ENCODE data around the gene IL5. TPM values are rescaled to one million over a fixed set of nuclear protein-coding genes. Genes with fewer than 3 reads are reported as not detected.
"Not testable (repeated sequence)": the region's sequence is repeated elsewhere in the genome, so short reads cannot be mapped to it uniquely, and the experiment has no call there.

Gene IL5
- under 1 TPM in 1 of 12 donors, not detected in 11; 0.47 TPM for polyA plus RNA-seq (ENCODE audit: insufficient read length in 12 of 12)
- long read RNA-seq, donor 1: 0 reads
- long read RNA-seq, donor 2: 0 reads
- long read RNA-seq, donor 3: 0 reads
- long read RNA-seq, donor 4: 0 reads
- long read RNA-seq, donor 5: 0 reads
- long read RNA-seq, donor 6: 0 reads
- long read RNA-seq, donor 7: 0 reads
- long read RNA-seq, donor 8: 0 reads
- long read RNA-seq, donor 9: 0 reads
- long read RNA-seq, donor 10: 0 reads
- long read RNA-seq, donor 11: 0 reads

DNA sequence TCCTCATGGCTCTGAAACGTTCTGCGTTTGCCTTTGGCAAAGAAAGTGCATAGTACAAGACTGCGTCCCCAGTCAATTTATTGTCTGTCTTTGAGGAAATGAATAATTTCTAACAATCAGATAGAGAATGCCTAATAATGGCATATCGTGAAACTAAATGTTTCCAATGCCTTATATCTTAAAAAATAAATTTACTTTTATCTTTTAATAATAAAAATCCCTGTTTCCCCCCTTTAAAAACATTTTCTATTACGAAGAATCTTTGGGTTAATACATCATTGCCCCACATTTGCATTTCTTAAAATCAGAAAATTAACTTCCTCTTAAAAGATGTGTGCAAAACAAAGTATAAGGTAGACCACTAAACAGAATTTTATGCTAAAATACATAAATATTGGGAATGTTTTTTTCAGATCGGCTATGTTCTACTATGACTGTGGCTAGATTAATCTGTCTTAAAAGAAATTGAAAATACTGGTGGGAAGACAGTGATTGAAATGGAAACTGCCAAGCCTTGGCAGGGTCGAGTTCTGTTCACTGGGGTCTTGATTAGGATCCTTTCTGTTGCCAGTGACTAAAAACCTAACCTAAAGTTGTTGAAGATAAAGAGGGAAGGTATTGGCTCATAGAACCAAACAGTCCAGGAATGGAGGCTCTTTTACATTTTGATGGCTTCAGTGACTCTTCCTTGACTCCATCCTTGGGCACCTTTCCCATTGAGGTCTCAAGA, at the start of gene IL5:
Gene IL5, minus strand, starts transcription at position 51 of the 730 bp plus-strand sequence. Its CDS starts 44 bp downstream, at position 7.
- DNase-seq: no peak

DNA sequence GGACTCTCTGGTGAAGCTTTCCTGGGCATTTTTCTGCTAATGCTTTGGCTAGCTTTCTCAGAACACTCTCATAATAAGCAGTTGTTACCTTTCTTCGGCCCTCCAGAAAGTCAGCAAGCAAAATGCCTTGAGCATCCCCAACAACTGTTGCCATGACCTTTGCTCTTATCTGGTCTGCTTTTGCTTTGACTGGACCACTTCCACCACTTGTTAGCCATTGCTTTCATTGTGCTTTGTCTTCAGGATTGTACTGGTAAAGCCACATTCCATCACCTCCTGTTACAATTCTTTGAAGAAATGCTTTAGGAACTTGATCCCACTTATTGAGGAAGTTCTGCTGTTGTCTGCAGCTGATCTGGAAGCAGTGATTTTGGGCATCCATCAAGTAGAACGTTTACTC, 49.2 kb upstream of the IL5 start:
- DNase-seq: no peak

DNA sequence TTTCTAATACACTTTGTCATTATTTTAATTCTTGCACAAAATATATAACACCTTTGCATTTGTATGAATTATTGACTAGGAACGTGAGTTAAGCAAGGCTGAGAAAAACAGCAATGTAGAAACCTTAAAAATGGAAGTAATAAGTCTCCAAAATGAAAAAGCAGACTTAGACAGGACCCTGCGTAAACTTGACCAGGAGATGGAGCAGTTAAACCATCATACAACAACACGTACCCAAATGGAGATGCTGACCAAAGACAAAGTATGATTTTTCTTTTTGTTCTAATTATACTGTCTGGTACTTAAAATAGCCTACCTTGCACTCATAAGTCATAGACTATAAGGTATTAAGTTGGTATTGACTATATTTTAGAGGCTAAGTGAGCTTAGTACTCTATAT, 47.8 kb upstream of the IL5 start:
- DNase-seq: no peak

DNA sequence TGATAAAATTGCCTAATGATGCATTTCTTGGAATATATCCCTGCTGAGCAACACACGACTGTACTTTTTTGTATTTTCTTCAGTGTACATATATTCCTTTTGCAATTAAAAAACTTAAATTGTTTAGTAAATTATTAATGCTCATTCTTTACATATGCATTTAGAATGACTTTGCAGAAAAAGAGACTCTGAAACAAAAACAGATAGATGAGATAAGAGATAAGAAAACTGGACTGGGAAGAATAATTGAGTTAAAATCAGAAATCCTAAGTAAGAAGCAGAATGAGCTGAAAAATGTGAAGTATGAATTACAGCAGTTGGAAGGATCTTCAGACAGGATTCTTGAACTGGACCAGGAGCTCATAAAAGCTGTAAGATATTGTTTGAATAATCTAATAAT, 46.1 kb upstream of the IL5 start:
- no peak for DNase-seq

GRCh38 chr5:132586063-132586462, 42.7 kb upstream of the IL5 start:
- no peak for DNase-seq

DNA sequence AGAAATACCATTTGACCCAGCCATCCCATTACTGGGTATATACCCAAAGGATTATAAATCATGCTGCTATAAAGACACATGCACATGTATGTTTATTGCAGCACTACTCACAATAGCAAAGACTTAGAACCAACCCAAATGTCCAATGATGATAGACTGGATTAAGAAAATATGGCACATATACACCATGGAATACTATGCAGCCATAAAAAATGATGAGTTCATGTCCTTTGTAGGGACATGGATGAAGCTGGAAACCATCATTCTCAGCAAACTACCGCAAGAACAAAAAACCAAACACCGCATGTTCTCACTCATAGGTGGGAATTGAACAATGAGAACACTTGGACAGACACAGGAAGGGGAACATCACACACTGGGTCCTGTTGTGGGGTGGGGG, 41.2 kb upstream of the IL5 start:
- DNase-seq: not testable (repeated sequence)

- no peak for DNase-seq
Observed at GRCh38 chr5:132576123-132576522, 32.8 kb upstream of the IL5 start.

DNA sequence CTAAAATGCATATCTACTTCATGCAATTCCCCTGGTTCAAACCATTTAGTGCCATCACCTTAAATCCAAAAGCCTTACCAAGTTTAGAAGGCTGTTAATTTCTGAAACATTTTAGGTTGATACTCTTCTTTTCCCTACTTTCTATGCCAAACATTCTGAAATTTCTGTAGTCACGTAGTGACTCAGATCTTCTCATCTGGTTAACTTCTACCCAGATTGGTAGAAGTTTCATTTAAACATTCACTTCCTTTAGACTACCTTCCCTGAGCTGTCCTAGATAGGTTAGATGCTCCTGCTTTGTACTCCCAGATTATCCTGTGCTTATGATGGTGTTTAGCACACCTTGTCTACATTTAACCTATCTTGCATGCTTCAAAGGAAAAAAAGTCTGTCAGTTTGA, 23.3 kb upstream of the IL5 start:
- no peak for DNase-seq

GRCh38 chr5:132564555-132564954, 21.2 kb upstream of the IL5 start:
- not testable (repeated sequence) for DNase-seq

GRCh38 chr5:132561601-132562000, 18.3 kb upstream of the IL5 start:
- DNase-seq: no peak

- no peak for DNase-seq
Observed at GRCh38 chr5:132559383-132560060, 16.2 kb upstream of the IL5 start.

- peak; percentile 35 for DNase-seq
Observed at GRCh38 chr5:132557478-132558172, 14.3 kb upstream of the IL5 start.

DNA sequence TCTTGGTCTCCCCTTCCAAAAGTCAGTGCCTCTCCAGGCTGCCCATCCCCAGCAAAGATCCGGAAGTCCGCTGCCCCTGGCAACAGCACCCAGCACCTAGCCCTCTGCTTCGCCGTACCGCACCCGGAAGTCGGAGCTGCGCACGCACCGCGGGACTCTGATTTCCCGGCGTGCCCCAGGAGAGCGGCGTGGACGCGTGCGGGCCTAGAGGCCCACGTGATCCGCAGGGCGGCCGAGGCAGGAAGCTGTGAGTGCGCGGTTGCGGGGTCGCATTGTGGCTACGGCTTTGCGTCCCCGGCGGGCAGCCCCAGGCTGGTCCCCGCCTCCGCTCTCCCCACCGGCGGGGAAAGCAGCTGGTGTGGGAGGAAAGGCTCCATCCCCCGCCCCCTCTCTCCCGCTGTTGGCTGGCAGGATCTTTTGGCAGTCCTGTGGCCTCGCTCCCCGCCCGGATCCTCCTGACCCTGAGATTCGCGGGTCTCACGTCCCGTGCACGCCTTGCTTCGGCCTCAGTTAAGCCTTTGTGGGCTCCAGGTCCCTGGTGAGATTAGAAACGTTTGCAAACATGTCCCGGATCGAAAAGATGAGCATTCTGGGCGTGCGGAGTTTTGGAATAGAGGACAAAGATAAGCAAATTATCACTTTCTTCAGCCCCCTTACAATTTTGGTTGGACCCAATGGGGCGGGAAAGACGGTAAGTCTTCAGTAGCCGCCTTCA, 13.6 kb upstream of the IL5 start, which contains the start of gene RAD50:
Gene RAD50, plus strand, starts transcription at position 215 of the 715 bp plus-strand sequence. Its CDS starts 348 bp downstream, at position 563.
- peak; percentile 92 for DNase-seq

- DNase-seq: no peak
Observed at GRCh38 chr5:132556153-132556762, 12.9 kb upstream of the IL5 start.

DNA sequence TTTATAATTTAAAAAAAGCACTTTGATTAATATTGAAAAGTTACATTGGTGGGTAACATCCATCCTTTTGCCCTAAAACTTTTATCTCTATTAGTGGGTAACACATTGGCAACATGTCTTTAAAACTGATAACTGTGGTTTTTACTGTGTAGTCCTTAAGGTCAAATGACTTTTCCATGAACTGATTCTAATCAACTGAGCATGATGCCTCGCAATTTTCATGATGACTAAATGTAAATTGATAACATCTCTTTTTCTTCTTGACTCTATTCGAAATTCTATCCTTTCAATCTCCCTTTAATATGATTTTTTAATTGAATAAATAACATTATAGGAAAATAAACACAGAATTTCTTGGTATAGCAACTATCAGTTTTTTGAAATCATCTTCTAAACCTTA, 6.3 kb upstream of the IL5 start:
- no peak for DNase-seq

DNA sequence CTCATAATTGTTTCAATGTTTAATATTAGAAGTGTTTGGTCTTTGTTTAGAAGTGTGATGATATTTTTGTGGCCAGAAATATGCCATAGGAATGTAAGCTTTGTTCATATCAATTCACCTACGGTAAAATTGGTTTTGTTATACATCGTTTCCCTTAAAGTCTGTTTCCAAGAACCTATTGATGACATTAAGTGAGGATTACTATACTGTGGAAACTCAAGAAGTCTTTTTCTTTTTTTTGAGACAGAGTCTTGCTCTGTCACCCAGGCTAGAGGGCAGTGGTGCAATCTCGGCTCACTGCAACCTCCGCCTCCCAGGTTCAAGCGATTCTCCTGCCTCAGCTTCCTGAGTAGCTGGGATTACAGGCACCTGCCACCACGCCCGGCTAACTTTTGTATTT, 5.5 kb upstream of the IL5 start:
- not testable (repeated sequence) for DNase-seq

DNA sequence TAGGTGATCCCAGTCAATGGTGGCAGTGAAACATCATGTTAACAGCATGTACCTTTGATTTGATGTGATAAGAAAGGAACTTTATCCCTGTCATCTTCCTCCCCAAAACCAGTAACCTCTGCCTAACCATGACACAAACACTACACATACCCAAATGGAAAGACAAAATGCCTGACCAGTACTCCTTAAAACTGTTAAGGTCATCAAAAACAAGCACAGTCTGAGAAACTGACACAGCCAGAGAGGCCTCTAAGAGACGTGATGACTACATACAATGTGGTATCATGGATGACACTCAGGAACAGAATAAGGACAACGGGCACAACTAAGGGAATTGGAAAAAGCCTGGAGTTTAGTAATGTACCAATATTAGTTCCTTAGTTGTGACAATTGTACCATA, 3.9 kb upstream of the IL5 start:
- no peak for DNase-seq

- DNase-seq: no peak
Observed at GRCh38 chr5:132546108-132546507, 2.8 kb upstream of the IL5 start.

- no peak for DNase-seq
Observed at GRCh38 chr5:132540764-132541163, 2.6 kb downstream of the IL5 start.

DNA sequence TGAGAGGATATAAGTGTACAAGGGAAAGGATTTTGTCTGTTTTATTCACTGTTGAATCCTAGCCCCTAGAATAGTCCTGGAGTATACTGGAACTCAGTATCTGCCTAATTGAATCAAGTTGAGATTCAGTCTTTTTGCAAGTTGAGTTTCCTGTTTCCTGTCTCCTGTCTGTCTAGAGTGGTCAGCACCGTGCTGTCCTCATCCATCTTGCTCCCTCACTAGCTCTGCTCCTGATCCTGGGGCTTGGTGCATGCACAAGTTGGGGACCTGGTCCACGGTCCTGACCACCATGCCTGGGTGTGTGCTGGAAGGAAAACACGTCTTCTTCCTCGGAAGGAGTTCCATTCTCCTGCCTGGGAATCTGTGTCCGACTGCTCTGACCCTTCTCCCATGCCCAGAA, 3.2 kb downstream of the IL5 start:
- no peak for DNase-seq

DNA sequence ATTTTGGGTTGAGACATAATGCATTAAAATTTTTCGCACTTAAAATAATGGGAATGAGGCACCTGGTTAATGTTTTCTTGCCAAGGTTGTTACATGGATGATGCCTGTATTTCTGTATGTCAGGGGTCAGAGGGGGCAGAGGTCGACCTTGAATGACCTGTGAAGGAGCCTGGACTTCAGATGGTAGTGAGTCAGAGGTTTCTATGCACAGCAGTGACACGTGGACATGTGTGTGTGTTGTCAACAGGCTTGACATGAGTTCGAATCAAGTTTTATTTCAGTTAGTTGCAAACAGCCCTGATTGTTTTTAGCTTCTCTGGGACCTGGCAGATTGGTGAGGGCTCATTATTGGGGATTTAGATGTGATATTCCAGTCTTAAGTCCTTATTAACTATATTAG, 3.6 kb downstream of the IL5 start:
- DNase-seq: no peak
